HL-60 (cell line): ENCODE measurements around the gene CNOT6.
A peak's percentile ranks its signal among the peaks of the same experiment; 100 is the strongest.
"Not testable (repeated sequence)": the region's sequence is repeated elsewhere in the genome, so short reads cannot be mapped to it uniquely, and the experiment has no call there.

ENCODE experiments used
- DNase-seq, 2 experiments: peaks; one replicate each; pipeline ENCODE4 v3.0.0-alpha.2; 2010 to 2020; ENCODE audit warnings: low read depth in 1 of 2, low spot score in 1 of 2
- H3K27ac ChIP-seq: fragments of 250-450 bp; sonication (Bioruptor Pico); replicated peaks from 2 replicates; pipeline ENCODE4 v1.5.1; 2020; ENCODE audit warnings: mild to moderate bottlenecking, moderate library complexity
- H3K27me3 ChIP-seq: fragments of 250-450 bp; sonication (Bioruptor Pico); 2 replicates; pipeline ENCODE4 v1.5.1; 2021; ENCODE audit warnings: mild to moderate bottlenecking, moderate library complexity; ENCODE audit not compliant: insufficient read depth, poor library complexity, severe bottlenecking
- H3K4me3 ChIP-seq: replicated peaks from 2 replicates; pipeline ENCODE4 v1.5.1; 2011; ENCODE audit warnings: mild to moderate bottlenecking, control low read depth, low read length; ENCODE audit not compliant: insufficient read depth
- CTCF ChIP-seq: IDR thresholded peaks from one replicate; pipeline ENCODE4 v1.5.1; 2011; ENCODE audit warnings: low read length, control low read depth, inconsistent platforms; ENCODE audit not compliant: insufficient read depth
- GABPA ChIP-seq: IDR thresholded peaks from 2 replicates; pipeline ENCODE4 v1.6.1; 2012; ENCODE audit warnings: low read depth
- POLR2AphosphoS5 ChIP-seq: IDR thresholded peaks from 2 replicates; pipeline ENCODE4 v1.6.1; 2012; ENCODE audit warnings: low read depth
- REST ChIP-seq: IDR thresholded peaks from 2 replicates; pipeline ENCODE4 v1.6.1; 2012; ENCODE audit warnings: low read depth; ENCODE audit not compliant: insufficient replicate concordance
- SPI1 ChIP-seq: IDR thresholded peaks from 2 replicates; pipeline ENCODE4 v1.6.1; 2012; ENCODE audit warnings: low read depth, mild to moderate bottlenecking, borderline replicate concordance

Gene CNOT6

GRCh38 chr5:180515294-180515693, 21.1 kb downstream of the CNOT6 start:
- no peak for TF ChIP-seq CTCF
- TF ChIP-seq POLR2AphosphoS5 = no peak
- TF ChIP-seq GABPA = no peak
- no peak for TF ChIP-seq SPI1
- TF ChIP-seq REST = no peak
- DNase-seq = no peak
- Histone ChIP-seq H3K4me3 (no peak overlapping the region), H3K27me3 (no peaks in the 10 kb centered on the region), H3K27ac (peak overlapping the region; percentile 20)

- not testable (repeated sequence) for DNase-seq, H3K4me3 ChIP-seq, H3K27me3 ChIP-seq
- peak overlapping the region; percentile 20; the same call in 1 of the 2 replicates for H3K27ac ChIP-seq
Measured at GRCh38 chr5:180515974-180516373, 21.8 kb downstream of the CNOT6 start.

- no peak overlapping the region for H3K4me3 ChIP-seq
- DNase-seq = no peak
- H3K27ac ChIP-seq = no peak overlapping the region
- H3K27me3 ChIP-seq = no peaks in the 10 kb centered on the region
- TF ChIP-seq REST (no peak), SPI1 (no peak), GABPA (no peak), POLR2AphosphoS5 (no peak), CTCF (no peak)
Measured at GRCh38 chr5:180516440-180516839, 22.3 kb downstream of the CNOT6 start.

- peak; percentile 80 to 91 for DNase-seq
- TF ChIP-seq CTCF = no peak
- no peak for TF ChIP-seq GABPA
- TF ChIP-seq SPI1 = peak; percentile 97
- no peak for TF ChIP-seq REST
- peak; percentile 67 for TF ChIP-seq POLR2AphosphoS5
- H3K27ac ChIP-seq = peak overlapping the region; percentile 83
- no peak overlapping the region for H3K4me3 ChIP-seq
- no peaks in the 10 kb centered on the region for H3K27me3 ChIP-seq
Measured at GRCh38 chr5:180519098-180519497, 24.9 kb downstream of the CNOT6 start.
